ENCODE measurements around the gene PRSS21. TPM values are rescaled to one million over a fixed set of nuclear protein-coding genes. Genes with fewer than 3 reads are reported as not detected.

PRSS21 gene
- total RNA-seq, 1 donor from 2014 or later = 0.29 TPM

DNA sequence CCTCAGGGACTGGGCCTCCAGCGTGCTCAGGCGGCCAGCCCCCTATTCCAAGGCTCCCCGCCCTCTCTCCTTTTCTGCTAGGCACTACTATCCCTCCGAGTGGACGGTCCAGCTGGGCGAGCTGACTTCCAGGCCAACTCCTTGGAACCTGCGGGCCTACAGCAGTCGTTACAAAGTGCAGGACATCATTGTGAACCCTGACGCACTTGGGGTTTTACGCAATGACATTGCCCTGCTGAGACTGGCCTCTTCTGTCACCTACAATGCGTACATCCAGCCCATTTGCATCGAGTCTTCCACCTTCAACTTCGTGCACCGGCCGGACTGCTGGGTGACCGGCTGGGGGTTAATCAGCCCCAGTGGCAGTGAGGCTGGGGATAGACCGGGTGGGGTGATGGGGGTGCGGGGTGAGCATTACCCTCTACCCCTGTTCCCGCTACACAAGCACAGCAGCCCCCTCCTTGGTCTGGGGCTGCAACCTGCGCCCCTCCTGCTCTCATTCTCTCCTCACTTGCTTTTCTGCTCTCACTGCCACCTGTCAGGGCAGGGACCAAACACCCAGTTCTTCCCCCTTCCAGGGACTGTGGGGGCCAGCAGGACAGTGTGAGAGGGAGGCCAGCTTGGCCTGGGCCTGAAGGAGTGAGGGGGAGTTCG, 17.7 kb upstream of the PRSS21 start:
- Histone ChIP-seq H3K4me3 (ENCODE audit: low read depth, low read length) (no peak overlapping the region), H3K36me3 (ENCODE audit: control insufficient read depth, insufficient read depth, low read length) (no peaks in the 10 kb centered on the region), H3K27me3 (ENCODE audit: control insufficient read depth, insufficient read depth, low read length) (no peaks in the 10 kb centered on the region)
- TF ChIP-seq, protein P1, sequence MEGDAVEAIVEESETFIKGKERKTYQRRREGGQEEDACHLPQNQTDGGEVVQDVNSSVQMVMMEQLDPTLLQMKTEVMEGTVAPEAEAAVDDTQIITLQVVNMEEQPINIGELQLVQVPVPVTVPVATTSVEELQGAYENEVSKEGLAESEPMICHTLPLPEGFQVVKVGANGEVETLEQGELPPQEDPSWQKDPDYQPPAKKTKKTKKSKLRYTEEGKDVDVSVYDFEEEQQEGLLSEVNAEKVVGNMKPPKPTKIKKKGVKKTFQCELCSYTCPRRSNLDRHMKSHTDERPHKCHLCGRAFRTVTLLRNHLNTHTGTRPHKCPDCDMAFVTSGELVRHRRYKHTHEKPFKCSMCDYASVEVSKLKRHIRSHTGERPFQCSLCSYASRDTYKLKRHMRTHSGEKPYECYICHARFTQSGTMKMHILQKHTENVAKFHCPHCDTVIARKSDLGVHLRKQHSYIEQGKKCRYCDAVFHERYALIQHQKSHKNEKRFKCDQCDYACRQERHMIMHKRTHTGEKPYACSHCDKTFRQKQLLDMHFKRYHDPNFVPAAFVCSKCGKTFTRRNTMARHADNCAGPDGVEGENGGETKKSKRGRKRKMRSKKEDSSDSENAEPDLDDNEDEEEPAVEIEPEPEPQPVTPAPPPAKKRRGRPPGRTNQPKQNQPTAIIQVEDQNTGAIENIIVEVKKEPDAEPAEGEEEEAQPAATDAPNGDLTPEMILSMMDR (IDR thresholded peaks at IDR 0.05; ENCODE audit: insufficient read depth, low read length, poor library complexity, severe bottlenecking) = no peak
- DNase-seq (ENCODE audit: low read depth) = no peak

GRCh38 chr16:2799859-2800226, 17.2 kb upstream of the PRSS21 start:
- Histone ChIP-seq H3K4me3 (ENCODE audit: low read depth, low read length) (no peak overlapping the region), H3K27me3 (ENCODE audit: control insufficient read depth, insufficient read depth, low read length) (peaks cover 1% of the 10 kb centered on the region), H3K36me3 (ENCODE audit: control insufficient read depth, insufficient read depth, low read length) (no peaks in the 10 kb centered on the region)
- peak; percentile 58 for DNase-seq (ENCODE audit: low read depth)
- TF ChIP-seq, protein P1 (IDR thresholded peaks at IDR 0.05; ENCODE audit: insufficient read depth, low read length, poor library complexity, severe bottlenecking) = no peak

DNA sequence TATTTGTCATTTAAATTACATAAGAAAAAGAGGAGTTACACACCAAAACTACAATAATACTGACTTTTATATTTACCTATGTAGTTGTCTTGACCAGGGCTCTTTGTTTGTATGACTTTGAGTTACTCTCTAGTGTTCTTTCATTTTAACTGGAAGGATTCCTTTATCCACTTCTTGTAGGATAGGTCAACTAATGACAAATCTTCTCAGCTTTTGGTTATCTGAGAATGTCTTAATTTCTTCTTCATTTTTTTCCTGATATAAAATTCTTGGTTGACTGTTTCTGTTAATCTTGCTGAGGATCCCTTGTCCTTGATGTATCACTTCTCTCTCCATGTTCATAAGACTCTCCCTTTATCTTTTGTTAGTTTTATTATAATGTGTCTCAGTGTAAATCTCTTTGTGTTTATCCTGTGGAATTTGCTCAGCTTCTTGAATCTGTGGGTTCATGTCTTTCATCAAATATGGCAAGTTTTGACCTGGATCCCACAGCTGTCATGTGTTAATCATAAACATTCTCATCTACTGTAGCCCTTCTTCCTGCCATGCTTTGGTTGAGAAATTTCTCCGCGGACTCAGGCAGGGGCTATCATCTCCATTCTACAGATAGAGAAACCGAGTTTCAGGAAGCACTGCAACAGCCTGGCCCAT, 13.4 kb upstream of the PRSS21 start:
- no peak for DNase-seq (ENCODE audit: low read depth)
- TF ChIP-seq, protein P1 (IDR thresholded peaks at IDR 0.05; ENCODE audit: insufficient read depth, low read length, poor library complexity, severe bottlenecking) = no peak
- H3K27me3 ChIP-seq (ENCODE audit: control insufficient read depth, insufficient read depth, low read length) = peaks cover 7% of the 10 kb centered on the region
- H3K4me3 ChIP-seq (ENCODE audit: low read depth, low read length) = no peak overlapping the region
- no peaks in the 10 kb centered on the region for H3K36me3 ChIP-seq (ENCODE audit: control insufficient read depth, insufficient read depth, low read length)

DNA sequence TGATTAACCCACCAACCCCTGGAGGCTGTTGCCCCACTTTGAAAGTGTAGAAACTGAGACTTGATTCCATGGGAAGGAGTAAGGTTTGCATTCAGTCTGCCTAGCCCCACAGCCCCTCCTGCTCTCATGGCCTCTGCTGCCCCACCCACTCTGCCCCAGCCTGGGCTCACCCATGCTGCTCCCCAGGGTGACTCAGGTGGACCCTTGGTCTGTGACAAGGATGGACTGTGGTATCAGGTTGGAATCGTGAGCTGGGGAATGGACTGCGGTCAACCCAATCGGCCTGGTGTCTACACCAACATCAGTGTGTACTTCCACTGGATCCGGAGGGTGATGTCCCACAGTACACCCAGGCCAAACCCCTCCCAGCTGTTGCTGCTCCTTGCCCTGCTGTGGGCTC, 12.3 kb upstream of the PRSS21 start:
- Histone ChIP-seq H3K27me3 (ENCODE audit: control insufficient read depth, insufficient read depth, low read length) (peaks cover 7% of the 10 kb centered on the region), H3K4me3 (ENCODE audit: low read depth, low read length) (no peak overlapping the region), H3K36me3 (ENCODE audit: control insufficient read depth, insufficient read depth, low read length) (no peaks in the 10 kb centered on the region)
- no peak for DNase-seq (ENCODE audit: low read depth)
- TF ChIP-seq, protein P1 (IDR thresholded peaks at IDR 0.05; ENCODE audit: insufficient read depth, low read length, poor library complexity, severe bottlenecking) = no peak

GRCh38 chr16:2806286-2806685, 10.8 kb upstream of the PRSS21 start:
- Histone ChIP-seq H3K36me3 (ENCODE audit: control insufficient read depth, insufficient read depth, low read length) (no peaks in the 10 kb centered on the region), H3K27me3 (ENCODE audit: control insufficient read depth, insufficient read depth, low read length) (peaks cover 7% of the 10 kb centered on the region), H3K4me3 (ENCODE audit: low read depth, low read length) (no peak overlapping the region)
- TF ChIP-seq, protein P1 (IDR thresholded peaks at IDR 0.05; ENCODE audit: insufficient read depth, low read length, poor library complexity, severe bottlenecking) = no peak
- DNase-seq (ENCODE audit: low read depth) = no peak

- no peaks in the 10 kb centered on the region for H3K36me3 ChIP-seq (ENCODE audit: control insufficient read depth, insufficient read depth, low read length)
- no peak overlapping the region for H3K4me3 ChIP-seq (ENCODE audit: low read depth, low read length)
- DNase-seq (ENCODE audit: low read depth) = no peak
- TF ChIP-seq, protein P1 (IDR thresholded peaks at IDR 0.05; ENCODE audit: insufficient read depth, low read length, poor library complexity, severe bottlenecking) = no peak
- H3K27me3 ChIP-seq (ENCODE audit: control insufficient read depth, insufficient read depth, low read length) = peaks cover 11% of the 10 kb centered on the region
Observed at GRCh38 chr16:2808181-2808580, 8.9 kb upstream of the PRSS21 start.
